Measurements from ENCODE around the gene PER1. TPM values are rescaled to one million over a fixed set of nuclear protein-coding genes. Genes with fewer than 3 reads are reported as not detected.
A peak's percentile ranks its signal among the peaks of the same experiment; 100 is the strongest.

Gene PER1
- total and polyA plus RNA-seq, 2 of the 13 experiments (the other 11 are each of a cell fraction or from before 2014, with no cell fraction given) = 2.6 to 3.6 TPM

DNA sequence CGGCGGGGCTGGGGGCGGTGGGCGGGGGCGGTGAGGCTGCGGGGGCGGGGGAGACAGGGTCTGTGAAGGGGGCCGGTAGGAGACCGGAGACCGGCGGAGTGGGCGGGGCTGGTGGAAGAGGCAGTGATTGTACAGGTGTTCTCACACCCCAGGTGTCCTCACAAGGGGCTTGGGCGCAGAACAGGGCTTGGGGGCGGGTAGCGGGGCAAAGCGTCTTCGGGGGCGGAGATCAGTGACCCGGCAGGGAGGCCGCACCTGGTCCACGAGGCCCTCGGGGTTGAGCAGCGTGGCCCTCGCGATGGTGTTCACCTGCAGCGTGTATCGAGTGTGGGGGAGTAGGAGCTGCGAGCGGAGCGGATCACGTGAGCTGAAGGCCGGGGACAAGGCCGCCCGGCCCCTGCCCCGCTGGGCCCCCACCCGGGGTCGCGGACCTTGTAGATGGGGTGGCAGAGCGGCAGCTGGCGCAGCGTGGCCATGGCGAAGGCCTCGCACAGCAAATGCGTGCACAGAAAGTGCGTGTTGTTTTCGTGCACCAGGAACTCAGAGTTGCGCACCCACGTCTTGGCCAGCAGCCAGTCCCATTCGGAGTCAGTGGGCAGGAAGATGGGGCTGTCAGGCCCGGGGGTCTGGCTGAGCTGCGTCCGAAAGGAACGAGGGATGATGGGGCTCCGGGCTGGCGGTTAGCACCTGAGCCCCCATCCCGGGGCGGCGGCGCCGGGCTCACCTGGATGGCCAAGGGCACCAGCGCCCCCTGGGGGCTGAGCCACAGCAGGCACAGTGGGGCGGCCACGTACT lies 42.3 kb downstream of the PER1 start (continued):
- TF ChIP-seq, protein P1, sequence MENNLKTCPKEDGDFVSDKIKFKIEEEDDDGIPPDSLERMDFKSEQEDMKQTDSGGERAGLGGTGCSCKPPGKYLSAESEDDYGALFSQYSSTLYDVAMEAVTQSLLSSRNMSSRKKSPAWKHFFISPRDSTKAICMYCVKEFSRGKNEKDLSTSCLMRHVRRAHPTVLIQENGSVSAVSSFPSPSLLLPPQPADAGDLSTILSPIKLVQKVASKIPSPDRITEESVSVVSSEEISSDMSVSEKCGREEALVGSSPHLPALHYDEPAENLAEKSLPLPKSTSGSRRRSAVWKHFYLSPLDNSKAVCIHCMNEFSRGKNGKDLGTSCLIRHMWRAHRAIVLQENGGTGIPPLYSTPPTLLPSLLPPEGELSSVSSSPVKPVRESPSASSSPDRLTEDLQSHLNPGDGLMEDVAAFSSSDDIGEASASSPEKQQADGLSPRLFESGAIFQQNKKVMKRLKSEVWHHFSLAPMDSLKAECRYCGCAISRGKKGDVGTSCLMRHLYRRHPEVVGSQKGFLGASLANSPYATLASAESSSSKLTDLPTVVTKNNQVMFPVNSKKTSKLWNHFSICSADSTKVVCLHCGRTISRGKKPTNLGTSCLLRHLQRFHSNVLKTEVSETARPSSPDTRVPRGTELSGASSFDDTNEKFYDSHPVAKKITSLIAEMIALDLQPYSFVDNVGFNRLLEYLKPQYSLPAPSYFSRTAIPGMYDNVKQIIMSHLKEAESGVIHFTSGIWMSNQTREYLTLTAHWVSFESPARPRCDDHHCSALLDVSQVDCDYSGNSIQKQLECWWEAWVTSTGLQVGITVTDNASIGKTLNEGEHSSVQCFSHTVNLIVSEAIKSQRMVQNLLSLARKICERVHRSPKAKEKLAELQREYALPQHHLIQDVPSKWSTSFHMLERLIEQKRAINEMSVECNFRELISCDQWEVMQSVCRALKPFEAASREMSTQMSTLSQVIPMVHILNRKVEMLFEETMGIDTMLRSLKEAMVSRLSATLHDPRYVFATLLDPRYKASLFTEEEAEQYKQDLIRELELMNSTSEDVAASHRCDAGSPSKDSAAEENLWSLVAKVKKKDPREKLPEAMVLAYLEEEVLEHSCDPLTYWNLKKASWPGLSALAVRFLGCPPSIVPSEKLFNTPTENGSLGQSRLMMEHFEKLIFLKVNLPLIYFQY (CRISPR knock-in tag; IDR thresholded peaks at IDR 0.05; ENCODE audit: borderline replicate concordance) = no peak
- TF ChIP-seq DNMT3B (CRISPR knock-in tag; conservative IDR thresholded peaks at IDR 0.05) = no peak
- no peak for TF ChIP-seq ASH2L (IDR thresholded peaks at IDR 0.05; ENCODE audit: insufficient read length, low read depth, low read length)
- TF ChIP-seq ZNF605 (CRISPR knock-in tag; IDR thresholded peaks at IDR 0.05) = no peak
- no peak for TF ChIP-seq ZNF17 (CRISPR knock-in tag; IDR thresholded peaks at IDR 0.05)
- 0 out of 2 replicates have a peak, but pooled peaks have one; percentile 15 for TF ChIP-seq HOXA3 (CRISPR knock-in tag; IDR thresholded peaks at IDR 0.05)
- TF ChIP-seq, protein P2, sequence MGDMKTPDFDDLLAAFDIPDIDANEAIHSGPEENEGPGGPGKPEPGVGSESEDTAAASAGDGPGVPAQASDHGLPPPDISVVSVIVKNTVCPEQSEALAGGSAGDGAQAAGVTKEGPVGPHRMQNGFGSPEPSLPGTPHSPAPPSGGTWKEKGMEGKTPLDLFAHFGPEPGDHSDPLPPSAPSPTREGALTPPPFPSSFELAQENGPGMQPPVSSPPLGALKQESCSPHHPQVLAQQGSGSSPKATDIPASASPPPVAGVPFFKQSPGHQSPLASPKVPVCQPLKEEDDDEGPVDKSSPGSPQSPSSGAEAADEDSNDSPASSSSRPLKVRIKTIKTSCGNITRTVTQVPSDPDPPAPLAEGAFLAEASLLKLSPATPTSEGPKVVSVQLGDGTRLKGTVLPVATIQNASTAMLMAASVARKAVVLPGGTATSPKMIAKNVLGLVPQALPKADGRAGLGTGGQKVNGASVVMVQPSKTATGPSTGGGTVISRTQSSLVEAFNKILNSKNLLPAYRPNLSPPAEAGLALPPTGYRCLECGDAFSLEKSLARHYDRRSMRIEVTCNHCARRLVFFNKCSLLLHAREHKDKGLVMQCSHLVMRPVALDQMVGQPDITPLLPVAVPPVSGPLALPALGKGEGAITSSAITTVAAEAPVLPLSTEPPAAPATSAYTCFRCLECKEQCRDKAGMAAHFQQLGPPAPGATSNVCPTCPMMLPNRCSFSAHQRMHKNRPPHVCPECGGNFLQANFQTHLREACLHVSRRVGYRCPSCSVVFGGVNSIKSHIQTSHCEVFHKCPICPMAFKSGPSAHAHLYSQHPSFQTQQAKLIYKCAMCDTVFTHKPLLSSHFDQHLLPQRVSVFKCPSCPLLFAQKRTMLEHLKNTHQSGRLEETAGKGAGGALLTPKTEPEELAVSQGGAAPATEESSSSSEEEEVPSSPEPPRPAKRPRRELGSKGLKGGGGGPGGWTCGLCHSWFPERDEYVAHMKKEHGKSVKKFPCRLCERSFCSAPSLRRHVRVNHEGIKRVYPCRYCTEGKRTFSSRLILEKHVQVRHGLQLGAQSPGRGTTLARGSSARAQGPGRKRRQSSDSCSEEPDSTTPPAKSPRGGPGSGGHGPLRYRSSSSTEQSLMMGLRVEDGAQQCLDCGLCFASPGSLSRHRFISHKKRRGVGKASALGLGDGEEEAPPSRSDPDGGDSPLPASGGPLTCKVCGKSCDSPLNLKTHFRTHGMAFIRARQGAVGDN (CRISPR knock-in tag; IDR thresholded peaks at IDR 0.05) = peak; percentile 43
- TF ChIP-seq, protein P3, sequence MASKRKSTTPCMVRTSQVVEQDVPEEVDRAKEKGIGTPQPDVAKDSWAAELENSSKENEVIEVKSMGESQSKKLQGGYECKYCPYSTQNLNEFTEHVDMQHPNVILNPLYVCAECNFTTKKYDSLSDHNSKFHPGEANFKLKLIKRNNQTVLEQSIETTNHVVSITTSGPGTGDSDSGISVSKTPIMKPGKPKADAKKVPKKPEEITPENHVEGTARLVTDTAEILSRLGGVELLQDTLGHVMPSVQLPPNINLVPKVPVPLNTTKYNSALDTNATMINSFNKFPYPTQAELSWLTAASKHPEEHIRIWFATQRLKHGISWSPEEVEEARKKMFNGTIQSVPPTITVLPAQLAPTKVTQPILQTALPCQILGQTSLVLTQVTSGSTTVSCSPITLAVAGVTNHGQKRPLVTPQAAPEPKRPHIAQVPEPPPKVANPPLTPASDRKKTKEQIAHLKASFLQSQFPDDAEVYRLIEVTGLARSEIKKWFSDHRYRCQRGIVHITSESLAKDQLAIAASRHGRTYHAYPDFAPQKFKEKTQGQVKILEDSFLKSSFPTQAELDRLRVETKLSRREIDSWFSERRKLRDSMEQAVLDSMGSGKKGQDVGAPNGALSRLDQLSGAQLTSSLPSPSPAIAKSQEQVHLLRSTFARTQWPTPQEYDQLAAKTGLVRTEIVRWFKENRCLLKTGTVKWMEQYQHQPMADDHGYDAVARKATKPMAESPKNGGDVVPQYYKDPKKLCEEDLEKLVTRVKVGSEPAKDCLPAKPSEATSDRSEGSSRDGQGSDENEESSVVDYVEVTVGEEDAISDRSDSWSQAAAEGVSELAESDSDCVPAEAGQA (IDR thresholded peaks at IDR 0.05; ENCODE audit: low read depth) = no peak
- TF ChIP-seq, protein P3 (CRISPR knock-in tag; IDR thresholded peaks at IDR 0.05; ENCODE audit: borderline replicate concordance) = no peak
- TF ChIP-seq ZBTB46 (CRISPR knock-in tag; IDR thresholded peaks at IDR 0.05; ENCODE audit: borderline replicate concordance) = no peak
- TF ChIP-seq ZFP90 (CRISPR knock-in tag; IDR thresholded peaks at IDR 0.05; ENCODE audit: borderline replicate concordance) = no peak
- TF ChIP-seq TAF15 (IDR thresholded peaks at IDR 0.05; ENCODE audit: low read depth, low read length, poor library complexity, severe bottlenecking) = no peak

Data from HepG2 (cell line).